SKM-1 treated with dmso at 0.1 percent for 144 hours (cell line): Measurements from ENCODE around the gene PRKCE.

Experiments
- DNase-seq: peaks from one replicate; lab custom pipeline; 2025; ENCODE audit not compliant: unreplicated experiment; lab: John Stamatoyannopoulos, UW

PRKCE gene

DNA sequence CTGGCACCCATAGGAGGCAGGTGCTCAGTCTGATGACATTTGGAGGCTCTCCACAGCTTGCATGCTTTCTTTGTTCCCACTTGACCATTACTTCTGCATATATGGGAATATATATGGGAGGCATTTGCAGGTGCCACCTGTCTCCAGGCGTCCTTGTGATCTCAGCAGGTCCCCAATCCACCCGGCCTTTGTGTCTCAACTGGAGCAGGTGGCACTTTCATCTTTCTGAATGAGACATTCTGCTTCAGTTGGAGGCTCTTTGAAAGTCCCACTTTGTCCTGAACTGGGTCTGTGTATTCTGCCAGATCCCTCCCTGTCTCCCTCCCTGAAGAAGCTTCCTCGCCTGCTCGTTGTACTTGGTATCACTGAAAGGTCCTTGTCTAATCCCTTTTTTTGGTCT, 327.6 kb downstream of the PRKCE start:
- DNase-seq = no peak

DNA sequence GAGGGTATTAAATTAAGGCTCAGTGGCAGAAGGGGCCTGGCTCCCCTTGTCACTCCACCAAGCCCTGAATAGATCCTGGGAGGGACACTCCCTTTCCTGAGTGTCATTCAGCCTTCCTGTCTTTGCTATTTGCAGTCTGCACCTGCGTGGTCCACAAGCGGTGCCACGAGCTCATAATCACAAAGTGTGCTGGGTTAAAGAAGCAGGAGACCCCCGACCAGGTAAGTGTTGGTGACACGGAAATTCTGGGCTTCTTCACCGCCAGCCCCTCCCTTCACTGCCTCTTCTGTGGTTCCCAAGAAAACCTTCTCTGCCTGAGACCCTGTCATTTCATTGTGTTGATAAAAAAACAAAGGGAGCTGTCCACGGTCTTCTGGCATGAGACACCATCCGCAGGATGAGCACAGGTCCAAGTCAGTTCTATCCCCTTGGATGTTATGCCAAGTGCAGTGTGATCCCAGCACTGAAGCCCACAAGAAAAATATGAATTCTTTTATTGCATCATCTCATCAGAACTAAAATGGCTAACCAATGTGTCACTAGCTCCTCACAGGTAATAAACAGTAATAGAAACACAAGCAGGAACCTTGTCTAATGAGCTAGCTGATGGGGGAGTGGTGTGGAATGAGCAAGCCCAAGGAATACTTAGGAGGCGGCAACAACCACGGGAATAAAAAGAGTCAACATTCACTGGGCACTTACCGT, 328.8 kb downstream of the PRKCE start:
- DNase-seq = no peak

DNA sequence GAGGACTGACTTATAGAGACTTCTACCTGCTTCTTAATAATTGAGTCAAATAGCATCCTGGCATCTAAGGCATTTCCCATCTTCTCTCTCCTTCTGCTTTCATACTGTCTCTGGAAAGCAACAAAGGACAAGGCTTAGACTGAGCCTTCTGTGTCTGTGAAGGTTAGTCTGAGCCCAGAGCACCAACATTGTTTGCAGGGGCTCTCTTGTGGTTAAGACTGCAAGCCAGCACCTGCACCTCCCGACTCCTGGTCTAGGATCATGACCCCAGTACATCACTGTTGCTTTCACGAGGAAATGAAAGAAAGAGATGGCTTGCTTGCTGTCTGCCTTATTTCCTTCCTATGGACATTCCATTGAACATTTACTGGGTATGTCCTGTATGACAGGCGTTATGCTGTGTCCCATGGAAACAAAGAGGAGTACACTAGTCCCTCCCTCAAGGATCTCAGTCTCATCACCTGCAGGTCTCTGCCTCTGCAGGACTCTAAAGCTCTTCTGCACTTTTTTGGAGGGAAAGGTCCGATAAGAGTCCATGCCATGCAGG, 330.0 kb downstream of the PRKCE start:
- no peak for DNase-seq

DNA sequence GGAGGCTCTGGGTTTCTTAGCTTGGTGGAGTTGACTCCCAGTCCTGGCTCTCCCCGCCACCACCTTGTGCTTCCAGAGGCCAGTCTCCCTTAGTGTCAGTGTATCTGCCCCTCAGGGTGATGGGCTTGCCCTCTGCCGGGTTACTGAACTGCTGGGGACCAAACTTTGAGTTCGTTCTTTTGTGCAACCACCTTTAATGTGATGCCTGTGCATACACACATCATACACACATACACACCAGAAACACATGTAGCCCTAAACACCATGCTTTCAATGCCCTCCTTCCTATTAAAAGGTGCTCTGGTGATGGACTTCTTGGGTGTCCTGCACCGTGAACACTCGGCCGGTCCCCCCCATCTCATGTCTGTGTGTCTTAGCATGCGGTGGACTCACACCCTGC, 330.6 kb downstream of the PRKCE start:
- DNase-seq = no peak

DNA sequence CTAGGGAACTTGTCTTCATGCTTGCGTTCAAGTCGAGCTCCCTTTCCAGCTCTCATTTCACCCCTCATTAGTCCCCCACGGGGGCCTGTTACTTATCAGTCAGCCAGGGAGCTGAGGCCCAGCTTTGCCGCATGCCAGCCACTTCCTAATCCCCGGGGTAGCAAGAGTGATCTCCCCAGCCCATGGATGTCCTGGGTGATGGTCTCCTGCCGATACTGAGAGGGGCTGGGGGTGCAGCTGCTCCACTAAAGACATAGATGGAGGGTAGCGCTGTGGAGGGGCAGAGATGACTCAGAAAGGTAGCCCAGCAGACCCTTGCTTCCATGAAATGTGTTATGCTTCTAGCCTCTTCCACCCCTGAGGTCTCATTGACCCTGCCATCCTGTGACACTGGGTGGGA, 331.7 kb downstream of the PRKCE start:
- no peak for DNase-seq

DNA sequence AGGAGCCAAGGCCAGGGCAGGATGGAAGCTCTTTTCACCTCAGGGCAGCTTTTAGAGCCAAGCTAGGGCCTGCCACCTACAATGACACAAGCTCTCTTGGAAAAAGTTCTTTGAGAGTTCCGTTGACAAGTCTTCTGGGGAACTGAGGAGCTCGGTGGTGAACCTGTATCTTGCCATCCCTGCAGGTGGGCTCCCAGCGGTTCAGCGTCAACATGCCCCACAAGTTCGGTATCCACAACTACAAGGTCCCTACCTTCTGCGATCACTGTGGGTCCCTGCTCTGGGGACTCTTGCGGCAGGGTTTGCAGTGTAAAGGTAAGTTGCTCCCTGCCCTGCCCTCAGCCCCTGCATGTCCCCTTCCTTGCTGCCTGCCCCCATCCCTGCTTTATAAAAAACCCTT, 332.9 kb downstream of the PRKCE start:
- no peak for DNase-seq

DNA sequence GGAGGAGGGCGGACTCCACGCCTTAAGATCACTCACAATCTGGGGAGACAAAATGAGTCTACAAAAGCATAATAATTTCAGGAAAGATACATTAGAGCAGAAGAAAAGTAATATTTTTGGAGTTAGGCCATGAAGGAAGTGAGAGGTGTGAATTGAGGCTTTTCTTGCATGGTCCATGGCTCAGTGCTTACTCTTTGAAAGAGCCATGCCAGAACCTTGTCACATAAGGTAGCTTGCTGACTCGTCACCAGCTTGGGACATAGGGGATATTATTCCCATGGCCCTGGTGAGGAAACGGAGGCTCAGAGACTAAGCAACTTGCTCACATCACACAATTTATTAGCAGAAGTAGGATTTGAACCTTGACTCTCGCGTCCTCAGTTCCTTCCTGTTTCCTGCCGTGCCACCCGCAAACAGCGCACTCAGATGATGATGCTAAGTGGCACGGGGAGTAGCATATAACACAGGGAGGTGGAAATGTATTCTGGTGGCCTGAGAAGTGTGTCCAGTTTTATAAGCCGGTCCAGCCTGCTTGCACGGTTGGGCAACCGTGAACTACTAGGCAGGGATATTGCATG, 333.5 kb downstream of the PRKCE start:
- no peak for DNase-seq

DNA sequence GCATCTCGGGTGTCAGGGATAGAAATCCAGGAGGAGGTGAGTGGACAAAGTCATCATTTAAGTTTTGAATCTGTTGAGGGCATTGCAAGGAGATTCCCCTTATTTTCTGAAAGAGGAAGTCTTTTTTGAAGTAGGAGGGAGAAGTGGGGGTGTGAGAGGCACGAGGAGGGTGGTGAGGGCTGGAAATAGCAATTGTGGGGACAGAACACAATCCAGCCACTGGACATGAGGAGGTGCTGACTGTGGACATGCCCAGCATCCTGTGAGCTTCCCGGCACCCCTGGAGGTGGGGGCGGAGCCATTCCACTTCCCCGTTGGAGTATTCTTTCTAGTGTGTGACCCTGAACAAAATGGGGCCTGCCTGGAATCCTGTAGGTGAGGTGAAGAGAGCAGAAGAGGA, 335.0 kb downstream of the PRKCE start:
- peak; percentile 59 for DNase-seq

DNA sequence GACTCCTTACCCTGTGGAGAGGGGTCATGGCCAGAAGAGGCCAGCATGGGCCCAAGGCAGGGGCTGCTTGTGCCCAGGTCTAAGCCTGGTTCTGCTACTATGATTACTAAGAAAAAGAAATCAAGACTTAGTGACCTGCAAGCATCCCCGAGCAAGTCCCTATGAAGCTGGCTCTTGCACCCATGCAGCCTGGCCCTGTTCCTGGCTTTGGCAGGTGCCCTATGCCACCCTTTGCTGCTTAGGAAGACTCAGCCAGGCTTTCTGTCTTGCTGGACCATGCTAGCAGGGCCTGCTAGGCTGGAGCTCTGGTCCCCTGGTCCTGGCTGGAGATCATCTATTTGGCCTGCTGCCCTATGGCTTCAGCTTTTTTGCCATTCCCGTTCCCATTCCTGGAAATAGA, 336.4 kb downstream of the PRKCE start:
- DNase-seq = no peak

DNA sequence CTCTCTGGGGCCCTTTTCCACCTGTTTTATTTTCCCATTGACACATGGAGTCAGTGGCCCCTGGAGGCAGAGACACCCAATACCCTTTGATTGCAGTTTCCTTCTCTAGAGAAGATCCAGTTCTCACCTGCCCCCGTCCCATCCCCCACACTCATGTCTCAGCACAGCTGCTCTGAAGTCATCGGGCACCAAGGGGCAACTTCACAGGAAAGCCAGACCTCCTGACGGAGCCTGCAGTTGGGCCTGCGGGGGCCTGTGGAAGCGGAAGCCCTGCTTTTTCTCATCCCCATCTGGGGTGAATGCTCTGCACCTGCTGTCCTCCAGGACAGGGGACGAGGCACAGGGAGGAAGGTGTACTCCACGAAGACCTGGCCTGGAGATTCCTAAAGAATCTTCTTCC, 337.4 kb downstream of the PRKCE start:
- DNase-seq = no peak

DNA sequence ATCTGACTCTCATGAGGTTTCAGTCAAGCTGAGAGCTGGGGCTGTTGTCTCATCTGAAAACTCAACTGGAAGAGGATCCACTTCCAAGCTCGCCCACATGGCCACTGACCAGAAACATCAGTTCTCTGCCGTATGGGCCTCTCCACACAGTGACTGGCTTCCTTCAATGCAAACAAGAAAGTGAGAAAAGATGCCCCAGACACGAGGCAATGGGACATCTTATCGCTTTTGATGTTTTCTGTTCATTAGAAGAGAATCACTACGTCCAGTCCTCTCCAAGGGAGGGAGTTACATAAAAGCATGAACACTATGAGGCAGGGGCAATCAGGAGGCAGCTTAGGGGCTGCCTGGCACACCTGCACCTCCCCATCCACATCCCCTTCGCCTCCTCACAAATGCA, 338.7 kb downstream of the PRKCE start:
- DNase-seq = no peak

DNA sequence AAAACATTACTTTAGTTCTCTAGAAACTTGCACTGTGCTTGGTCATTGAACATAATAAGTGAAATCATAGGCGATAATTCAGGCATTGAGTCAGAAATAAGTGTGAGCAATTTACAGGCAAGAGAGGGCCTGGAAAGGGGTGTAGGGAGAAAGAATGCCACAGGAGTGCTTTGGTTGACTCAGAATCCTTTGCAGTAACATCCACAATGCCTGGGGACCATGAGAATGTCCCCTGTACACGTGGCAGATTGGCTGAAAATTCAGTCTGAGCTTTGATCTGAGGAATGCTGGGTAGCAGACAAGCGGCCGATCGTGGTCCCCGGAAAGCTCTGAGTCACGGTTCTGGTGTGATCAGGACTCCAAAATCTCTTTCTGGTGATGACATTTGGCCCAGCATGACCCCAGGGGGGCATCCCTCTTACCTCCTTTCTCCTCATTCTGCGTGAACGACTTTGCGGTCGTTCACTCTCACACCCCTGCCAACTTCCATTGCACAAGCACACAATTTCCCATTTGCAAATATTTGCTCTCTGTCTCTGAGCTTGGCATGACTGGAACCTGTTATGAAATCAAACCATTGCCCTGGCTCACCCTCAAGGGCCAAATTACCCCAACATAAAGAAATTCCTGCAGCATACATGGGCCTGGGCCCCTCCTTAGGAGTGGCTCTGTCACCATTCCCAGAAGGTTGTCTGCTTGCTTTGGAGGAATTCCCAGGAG, 340.7 kb downstream of the PRKCE start:
- DNase-seq = peak; percentile 16

DNA sequence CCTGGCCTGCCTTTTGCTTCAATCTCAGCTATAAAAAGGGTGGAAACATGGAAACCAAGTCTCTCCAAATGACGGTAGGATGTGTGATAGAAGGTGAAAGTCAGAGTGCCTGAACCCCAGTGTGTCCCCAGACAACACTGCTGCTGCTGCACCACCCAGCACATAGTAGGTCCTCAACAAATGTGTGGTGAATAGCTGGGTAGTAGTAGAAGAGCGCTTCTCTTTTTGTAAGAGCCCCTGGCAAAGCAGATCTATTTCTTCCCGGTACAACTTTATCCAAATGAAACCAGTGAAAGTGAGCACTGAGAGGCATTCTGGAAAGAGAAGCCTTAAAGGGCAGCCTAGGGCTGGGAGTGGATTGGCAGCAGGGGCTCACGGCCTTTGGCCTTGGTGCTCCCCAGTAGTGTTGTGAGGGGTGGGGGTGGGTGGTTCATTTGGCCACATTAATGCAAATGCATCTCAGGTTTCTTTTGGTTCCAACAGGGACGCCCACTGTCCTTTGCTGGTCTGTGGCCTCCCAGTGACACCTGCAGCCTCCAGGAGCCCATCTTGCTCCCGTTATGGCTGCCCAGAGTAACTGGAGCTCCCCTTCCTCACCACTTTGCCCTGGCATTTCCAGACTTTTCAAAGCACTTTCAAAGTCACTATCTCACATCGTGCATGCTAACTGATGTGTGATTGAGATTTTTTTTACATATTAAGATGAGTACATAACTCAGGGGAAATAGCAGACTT, 341.4 kb downstream of the PRKCE start:
- no peak for DNase-seq

DNA sequence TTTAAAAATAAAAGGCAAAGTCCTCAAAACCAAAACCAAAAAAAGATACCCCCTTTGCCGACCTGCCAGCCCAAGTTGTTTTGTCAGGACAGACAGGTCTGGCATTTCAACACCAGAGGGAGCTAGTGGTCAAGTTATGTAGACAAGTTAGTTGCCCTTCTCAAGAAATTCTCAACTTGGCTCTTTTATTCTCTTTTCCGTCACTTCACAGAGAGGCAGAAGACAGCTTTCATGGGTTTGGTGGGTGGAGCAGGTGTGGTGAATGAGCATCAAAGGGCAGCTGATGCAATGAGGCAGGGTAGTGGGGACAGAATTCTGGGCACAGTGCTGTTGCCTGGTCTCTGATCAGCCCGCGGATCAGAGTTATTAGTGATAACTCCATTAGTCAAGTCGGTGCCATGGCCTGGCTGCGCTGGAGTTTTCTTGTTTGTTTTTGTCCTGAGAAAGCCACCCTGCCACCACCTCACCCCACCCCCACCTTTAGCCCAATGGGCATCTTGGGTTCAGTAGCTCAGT, 342.1 kb downstream of the PRKCE start:
- DNase-seq = peak; percentile 57

DNA sequence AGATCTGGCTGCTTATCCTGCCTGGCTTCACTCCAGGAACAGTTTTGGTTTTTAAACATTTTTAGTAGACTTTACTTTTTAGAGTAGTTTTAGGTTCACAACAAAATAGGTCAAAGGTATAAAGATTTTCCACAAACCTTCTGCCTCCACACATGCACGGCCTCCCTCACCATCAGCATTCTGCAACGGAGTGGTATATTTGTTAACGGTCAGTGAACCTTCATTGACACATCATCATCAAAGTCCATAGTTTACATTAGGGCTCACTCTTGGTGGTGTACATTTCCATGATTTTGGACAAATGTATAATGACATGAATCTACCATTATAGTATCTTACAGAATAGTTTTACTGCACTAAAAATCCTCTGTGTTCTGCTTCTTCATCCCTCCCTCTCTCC, 342.6 kb downstream of the PRKCE start:
- DNase-seq = no peak

DNA sequence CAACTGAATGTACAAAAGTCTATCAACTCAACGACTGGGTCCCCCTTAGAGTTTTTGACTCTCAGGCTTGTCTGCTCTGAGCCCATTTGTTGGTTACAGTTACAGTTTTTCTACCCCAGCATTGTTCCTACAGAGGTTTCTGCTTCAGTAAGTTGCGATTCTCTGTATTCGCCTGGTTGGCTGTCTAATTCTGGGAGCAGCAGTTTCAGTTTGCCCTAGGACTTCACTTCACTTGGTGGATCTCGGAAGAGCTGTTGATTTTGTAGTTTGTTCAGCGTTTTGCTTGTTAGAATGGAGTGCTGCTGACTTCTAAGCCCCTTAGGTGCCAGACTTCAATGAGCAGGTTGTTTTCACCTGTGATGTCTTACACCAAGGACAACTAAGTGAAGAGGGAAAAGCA, 349.2 kb downstream of the PRKCE start:
- DNase-seq = no peak

DNA sequence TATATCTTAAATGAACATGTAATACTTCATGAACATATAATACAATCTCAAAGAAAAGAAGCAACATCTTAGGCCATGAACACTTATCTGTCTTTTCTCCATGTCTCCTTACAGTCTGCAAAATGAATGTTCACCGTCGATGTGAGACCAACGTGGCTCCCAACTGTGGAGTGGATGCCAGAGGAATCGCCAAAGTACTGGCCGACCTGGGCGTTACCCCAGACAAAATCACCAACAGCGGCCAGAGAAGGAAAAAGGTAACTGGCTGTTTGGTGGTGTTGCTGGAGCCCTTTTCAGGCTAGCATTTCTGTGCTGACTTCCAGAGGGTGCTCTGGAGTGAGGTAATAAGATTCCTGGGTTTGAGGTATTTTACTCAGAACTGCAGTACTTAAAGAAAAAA, 349.8 kb downstream of the PRKCE start:
- DNase-seq = no peak

DNA sequence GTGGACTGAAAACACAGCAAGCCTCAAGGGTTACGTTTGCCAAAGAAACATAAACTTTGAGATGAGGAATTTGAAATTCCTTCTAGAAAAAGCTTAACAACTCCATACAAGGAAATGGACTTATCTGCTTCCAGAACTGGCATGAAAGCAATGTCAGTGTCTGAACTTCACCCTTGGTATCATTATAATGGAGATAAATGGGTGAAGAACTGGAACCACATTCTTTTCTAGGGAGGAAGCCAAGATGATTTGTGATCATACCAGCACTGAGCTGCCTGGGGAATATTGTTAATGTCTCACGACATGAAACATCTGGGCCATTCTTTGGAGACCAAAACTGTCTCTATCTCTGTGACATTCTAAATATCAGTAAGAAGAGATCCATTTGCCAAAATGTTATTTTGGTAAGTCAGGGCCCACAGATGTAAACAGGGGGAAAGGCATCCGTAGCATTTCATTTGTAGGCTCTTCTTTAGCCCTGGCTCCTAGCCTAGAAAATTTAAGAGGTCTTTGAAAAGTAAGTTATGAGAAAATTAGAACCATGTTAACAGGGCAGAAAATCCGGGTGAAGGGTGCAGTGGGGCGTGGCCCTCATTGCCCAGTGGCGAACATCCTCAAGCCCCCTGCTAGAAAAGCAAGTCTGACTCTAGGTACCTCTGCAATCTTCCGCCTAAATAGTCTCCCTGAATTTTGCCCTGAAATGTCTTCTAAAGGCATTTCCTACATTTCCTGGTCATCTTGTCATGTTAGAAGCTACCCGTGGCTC, 350.4 kb downstream of the PRKCE start:
- DNase-seq = no peak

DNA sequence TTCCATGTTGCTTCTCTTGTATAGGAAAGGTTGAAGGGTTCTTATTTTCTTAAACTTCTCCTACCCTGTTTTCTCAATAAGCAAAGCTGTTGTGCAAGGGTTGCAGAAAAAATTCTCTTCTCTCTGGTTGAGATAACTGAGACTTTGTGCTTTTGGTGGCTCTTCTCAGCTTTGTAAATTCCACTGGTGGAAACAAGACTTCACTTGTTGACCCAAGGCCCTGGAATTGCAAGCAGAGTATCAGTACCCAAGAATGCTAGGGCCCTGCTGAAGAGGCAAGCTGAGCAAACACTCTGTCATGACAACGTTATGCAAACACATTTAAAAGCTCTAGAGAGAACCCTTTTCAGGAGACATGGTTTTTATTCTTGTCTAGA, 351.0 kb downstream of the PRKCE start:
- DNase-seq = no peak

DNA sequence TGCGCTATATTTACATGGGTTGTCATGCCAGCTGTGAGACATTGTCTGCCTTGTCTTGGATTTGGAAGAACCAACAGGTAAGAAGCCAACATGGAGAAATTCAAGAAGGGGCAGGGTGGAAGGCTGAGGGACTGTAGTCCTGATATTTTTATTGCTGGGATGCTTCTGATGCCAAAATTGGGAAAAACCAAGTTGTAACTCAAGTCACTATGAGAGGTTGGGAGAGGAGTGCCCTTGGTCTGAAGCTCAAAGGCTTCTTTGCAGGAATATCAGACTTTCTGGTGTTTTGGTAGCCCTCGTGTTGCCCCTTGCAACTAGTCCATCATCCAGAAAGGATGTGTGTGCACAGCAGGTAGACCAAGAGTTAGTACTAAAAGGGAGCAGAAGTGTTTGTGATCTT, 351.5 kb downstream of the PRKCE start:
- DNase-seq = no peak
